Tibial artery (tissue), 4 donors: ENCODE data around the gene TBC1D10A.

Experiments used
- DNase-seq, 2 donors: peaks; one replicate each; pipeline ENCODE4 v3.0.0-alpha.2; 2019
- H3K27ac ChIP-seq, 2 donors: fragments of 200-600 bp; sonication (generic) in 1 of 2; 1 replicate in 1 of 2; 2 replicates in 1 of 2; pipeline ENCODE4 v1.5.1; 2018 to 2019; ENCODE audit warnings: mild to moderate bottlenecking in 1 of 2
- H3K27me3 ChIP-seq, 2 donors: fragments of 200-600 bp; sonication (generic) in 1 of 2; one replicate each; pipeline versions ENCODE4 v1.5.1 to v1.6.0; 2016 to 2019
- H3K36me3 ChIP-seq, 3 donors: fragments of 200-600 bp; sonication (generic) in 2 of 3; one replicate each; pipeline ENCODE4 v1.5.1; 2016 to 2019; ENCODE audit warnings: mild to moderate bottlenecking in 2 of 3
- H3K4me1 ChIP-seq, 4 donors: fragments of 200-600 bp; sonication (generic) in 2 of 4; 1 replicate in 3 of 4; 2 replicates in 1 of 4; pipeline ENCODE4 v1.5.1; 2016 to 2019
- H3K4me3 ChIP-seq, 2 donors: fragments of 200-600 bp; sonication (generic) in 1 of 2; 1 replicate in 1 of 2; 2 replicates in 1 of 2; pipeline ENCODE4 v1.5.1; 2018 to 2019; ENCODE audit warnings: mild to moderate bottlenecking in 2 of 2
- H3K9me3 ChIP-seq, 3 donors: fragments of 200-600 bp; sonication (generic) in 1 of 3; one replicate each; pipeline ENCODE4 v1.5.1; 2016 to 2019
- intact Hi-C: fragments of 100-400 bp; cut with DNase I; formaldehyde crosslinking; loops from one replicate; pipeline ENCODE4 v1.15.0; 2023; ENCODE audit warnings: low total_unique reads
- TF ChIP-seq, protein P1 (sequence below), 2 experiments: fragments of 200-600 bp in 1 of 2; fragments of 450-650 bp in 1 of 2; IDR thresholded peaks; one replicate each; pipeline ENCODE4 v1.5.1; 2017 to 2019; ENCODE audit warnings: antibody characterized with exemption in 2 of 2, mild to moderate bottlenecking in 1 of 2, moderate library complexity in 1 of 2

Gene TBC1D10A

DNA sequence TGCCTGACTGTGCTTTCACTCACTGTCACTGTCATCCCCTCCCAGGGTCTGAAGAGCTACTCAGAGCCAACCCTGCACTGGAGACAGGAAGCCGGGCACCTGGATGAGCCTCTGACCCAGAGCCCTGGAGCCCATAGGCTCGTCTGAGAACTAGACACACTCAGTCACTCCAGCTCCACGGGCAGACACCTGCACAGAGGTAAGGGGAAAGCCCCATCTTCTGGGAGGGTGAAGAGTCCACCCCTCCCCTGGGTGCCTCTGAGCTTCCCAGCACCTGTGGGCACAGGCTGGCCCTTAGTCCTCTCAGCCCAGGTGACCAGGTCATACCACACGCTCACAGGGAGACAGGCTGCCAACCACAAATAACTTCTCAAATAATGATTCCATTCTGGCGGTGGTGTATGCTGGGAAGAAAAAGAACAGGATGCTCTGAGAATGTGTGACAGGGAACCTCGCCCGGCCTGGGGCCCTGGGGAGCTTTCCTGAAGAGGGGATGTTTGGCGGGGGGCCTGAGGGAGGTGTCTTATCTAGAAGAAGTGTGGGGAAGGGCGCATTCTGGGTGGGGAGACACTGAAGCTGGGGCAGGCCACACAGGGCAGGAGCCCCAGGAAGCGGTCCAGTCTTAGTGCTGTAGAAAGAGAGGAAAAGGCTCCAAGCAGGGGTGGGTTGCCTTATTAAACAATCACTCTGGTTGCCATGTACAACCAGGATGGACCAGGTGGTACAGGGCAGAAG is 35.3 kb upstream of the TBC1D10A start:
- H3K4me1 ChIP-seq = peaks cover 0 to 8% (median 6%) of the 10 kb centered on the region in 4 donors
- peaks cover 0 to 15% (median 0%) of the 10 kb centered on the region in 3 donors for H3K36me3 ChIP-seq
- no peak for DNase-seq
- no peak overlapping the region for H3K4me3 ChIP-seq
- intact Hi-C loops = no loop called here
- TF ChIP-seq, protein P1, sequence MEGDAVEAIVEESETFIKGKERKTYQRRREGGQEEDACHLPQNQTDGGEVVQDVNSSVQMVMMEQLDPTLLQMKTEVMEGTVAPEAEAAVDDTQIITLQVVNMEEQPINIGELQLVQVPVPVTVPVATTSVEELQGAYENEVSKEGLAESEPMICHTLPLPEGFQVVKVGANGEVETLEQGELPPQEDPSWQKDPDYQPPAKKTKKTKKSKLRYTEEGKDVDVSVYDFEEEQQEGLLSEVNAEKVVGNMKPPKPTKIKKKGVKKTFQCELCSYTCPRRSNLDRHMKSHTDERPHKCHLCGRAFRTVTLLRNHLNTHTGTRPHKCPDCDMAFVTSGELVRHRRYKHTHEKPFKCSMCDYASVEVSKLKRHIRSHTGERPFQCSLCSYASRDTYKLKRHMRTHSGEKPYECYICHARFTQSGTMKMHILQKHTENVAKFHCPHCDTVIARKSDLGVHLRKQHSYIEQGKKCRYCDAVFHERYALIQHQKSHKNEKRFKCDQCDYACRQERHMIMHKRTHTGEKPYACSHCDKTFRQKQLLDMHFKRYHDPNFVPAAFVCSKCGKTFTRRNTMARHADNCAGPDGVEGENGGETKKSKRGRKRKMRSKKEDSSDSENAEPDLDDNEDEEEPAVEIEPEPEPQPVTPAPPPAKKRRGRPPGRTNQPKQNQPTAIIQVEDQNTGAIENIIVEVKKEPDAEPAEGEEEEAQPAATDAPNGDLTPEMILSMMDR (IDR thresholded peaks at IDR 0.05) = no peak
- H3K27me3 ChIP-seq = no peaks in the 10 kb centered on the region
- H3K9me3 ChIP-seq = no peaks in the 10 kb centered on the region
- no peak overlapping the region for H3K27ac ChIP-seq

DNA sequence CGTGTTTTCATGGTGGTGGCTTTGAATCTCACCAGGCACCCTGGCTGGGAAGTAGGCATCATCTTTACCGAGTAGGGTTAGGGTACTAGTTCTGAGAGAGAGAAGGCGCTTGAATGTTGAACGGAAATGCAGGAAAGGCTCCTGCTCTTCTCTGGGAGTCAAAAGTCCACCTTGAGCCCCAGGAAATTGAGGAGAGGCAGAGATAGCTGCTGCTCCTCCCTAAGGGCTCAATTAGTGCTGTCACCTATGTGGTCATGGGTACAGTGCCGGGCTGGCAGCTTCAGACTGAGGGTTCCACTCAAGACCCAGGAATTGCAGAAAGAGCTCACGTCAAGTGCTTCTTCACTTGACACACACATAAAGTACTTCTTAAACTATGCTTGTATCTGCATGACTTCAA is 31.8 kb upstream of the TBC1D10A start:
- H3K36me3 ChIP-seq = peaks cover 0 to 14% (median 0%) of the 10 kb centered on the region in 3 donors
- H3K9me3 ChIP-seq = no peaks in the 10 kb centered on the region
- DNase-seq = no peak
- intact Hi-C loops = no loop called here
- no peaks in the 10 kb centered on the region for H3K27me3 ChIP-seq
- no peak overlapping the region for H3K4me3 ChIP-seq
- H3K27ac ChIP-seq = no peak overlapping the region
- TF ChIP-seq, protein P1 (IDR thresholded peaks at IDR 0.05) = no peak
- peaks cover 0 to 31% (median 27%) of the 10 kb centered on the region in 4 donors for H3K4me1 ChIP-seq

DNA sequence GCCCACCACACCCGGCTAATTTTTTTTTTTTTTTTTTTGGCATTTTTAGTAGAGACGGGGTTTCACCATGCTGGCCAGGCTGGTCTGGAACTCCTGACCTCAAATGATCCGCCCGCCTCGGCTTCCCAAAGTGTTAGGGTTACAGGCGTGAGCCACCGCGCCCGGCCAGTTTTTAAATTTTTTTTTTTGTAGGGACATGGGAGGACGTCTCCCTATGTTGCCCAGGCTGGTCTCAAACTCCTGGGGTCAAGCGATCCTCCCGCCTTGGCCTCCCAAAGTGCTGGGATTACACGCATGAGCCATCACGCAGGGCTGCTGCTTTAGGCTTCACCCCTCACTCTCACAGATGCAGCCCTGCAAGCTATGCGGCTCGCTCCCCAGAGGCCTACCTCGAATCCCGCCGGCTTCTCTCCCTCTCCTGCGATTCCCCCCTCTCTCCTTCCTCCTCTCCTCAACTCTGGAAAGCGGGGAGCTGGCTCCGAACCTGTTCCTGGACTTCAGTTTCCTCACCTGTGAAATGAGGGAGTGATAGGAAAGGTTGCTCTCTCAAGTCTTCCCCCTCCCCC is 31.0 kb upstream of the TBC1D10A start:
- Histone ChIP-seq H3K4me3 (peak overlapping the region; percentile 74 to 78), H3K27ac (no peak overlapping the region), H3K27me3 (no peaks in the 10 kb centered on the region), H3K9me3 (no peaks in the 10 kb centered on the region), H3K36me3 (peaks cover 2 to 19% (median 3%) of the 10 kb centered on the region in 3 donors), H3K4me1 (peaks cover 0 to 36% (median 27%) of the 10 kb centered on the region in 4 donors)
- intact Hi-C loops = loop anchor here (2.0 kb wide), 1 partner anchor 69 kb away; the partner anchor contains the start of gene CASTOR1
- DNase-seq = no peak
- TF ChIP-seq, protein P1 (IDR thresholded peaks at IDR 0.05) = no peak

DNA sequence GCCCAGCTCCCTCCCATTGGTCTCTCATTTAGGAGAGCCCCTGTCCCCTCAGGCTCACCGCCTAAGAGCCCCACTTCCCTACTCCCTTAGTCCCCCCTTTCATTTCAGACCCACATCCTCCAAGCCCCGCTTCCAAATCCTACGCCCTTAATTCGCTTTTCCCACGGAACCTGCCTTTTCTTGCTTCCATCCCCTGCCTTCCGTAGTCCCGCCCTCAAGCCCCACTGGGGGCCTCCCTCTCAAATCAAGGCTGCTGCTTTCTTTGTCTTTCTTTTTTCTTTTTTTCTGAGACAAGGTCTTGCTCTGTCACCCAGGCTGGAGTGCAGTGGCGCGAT is 30.5 kb upstream of the TBC1D10A start:
- DNase-seq = no peak
- Histone ChIP-seq H3K27me3 (no peaks in the 10 kb centered on the region), H3K4me1 (peaks cover 0 to 36% (median 27%) of the 10 kb centered on the region in 4 donors), H3K4me3 (peak overlapping the region; percentile 74 to 78), H3K9me3 (no peaks in the 10 kb centered on the region), H3K36me3 (peaks cover 8 to 23% (median 8%) of the 10 kb centered on the region in 3 donors), H3K27ac (peak overlapping the region; percentile 93 to 96)
- TF ChIP-seq, protein P1 (IDR thresholded peaks at IDR 0.05) = no peak
- intact Hi-C loops = loop anchor here (2.0 kb wide), 1 partner anchor 68 kb away; the partner anchor contains the start of gene CASTOR1

DNA sequence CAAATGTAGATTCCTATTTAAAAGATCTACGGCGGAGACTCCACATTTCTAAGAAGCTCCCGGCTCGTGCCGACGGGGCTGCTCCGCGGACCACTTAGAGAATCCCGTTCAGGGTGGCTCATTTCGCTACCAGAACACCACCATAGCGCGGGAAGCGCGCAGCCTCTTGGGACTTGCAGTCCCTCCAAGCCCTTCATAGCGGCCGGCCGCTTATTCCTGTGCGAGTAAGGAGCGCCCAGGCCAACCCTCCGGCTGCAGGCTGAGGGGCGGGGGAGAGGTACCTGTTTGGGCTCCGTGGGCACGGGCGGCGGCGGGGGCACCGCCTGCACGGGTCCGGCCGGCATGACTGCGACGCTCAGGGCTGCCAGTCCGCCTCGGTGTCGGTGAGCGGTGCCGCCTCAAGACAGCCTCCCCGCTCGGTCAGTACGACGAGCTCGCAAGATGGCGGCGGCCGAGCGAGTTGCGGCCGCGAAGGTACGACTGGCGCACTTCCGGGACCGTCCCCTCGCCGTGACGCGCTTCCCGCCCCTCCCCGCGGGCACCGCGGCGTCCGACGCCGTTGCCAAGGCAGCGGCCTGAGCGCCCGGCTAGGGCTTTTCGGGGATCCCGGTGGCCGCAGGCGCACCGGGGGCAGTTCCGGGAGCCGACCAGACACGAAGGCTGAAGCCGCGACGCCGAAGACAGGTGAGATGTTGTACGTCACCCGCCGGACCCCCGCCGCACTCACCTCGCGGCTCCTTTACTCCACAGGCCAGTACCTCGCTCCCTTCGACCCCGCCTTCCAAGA is 29.9 kb upstream of the TBC1D10A start, which contains the start of the genes CCDC157 and SF3A1:
TSS of gene CCDC157 (plus strand) at position 559 of the 787 bp plus-strand sequence. CDS start 8,994 bp downstream, outside the sequence.
TSS of gene SF3A1 (minus strand) at position 446 of the 787 bp plus-strand sequence. CDS start at position 344, 102 bp downstream.
- peak; percentile 86 to 92 for DNase-seq
- H3K4me3 ChIP-seq = peak within 1 kb of the TSS; percentile 74 to 78
- TF ChIP-seq, protein P1 (IDR thresholded peaks at IDR 0.05) = peak in 1 of 2 experiments; percentile 30
- peaks cover 0 to 36% (median 27%) of the 10 kb centered on the region in 4 donors for H3K4me1 ChIP-seq
- peaks cover 13 to 25% (median 14%) of the 10 kb centered on the region in 3 donors for H3K36me3 ChIP-seq
- intact Hi-C loops = loop anchor here (2.0 kb wide), 1 partner anchor 68 kb away; the partner anchor contains the start of gene CASTOR1
- no peaks in the 10 kb centered on the region for H3K9me3 ChIP-seq
- H3K27me3 ChIP-seq = no peaks in the 10 kb centered on the region
- H3K27ac ChIP-seq = peak within 1 kb of the TSS; percentile 93 to 96
